Measurements from ENCODE around the gene ARVCF. TPM values are rescaled to one million over a fixed set of nuclear protein-coding genes. Genes with fewer than 3 reads are reported as not detected.

The ARVCF gene
- total and polyA plus RNA-seq, 9 of the 15 experiments (the other 6 are each of a cell fraction or from before 2014, with no cell fraction given): 0.03 to 97.4 (median 15.6) TPM

- TF ChIP-seq MLLT1 (IDR thresholded peaks at IDR 0.05) (no peak), ZC3H8 (IDR thresholded peaks at IDR 0.05) (no peak), THRAP3 (IDR thresholded peaks at IDR 0.05; ENCODE audit: borderline replicate concordance) (no peak), ZNF445 (CRISPR knock-in tag; IDR thresholded peaks at IDR 0.05; ENCODE audit: low read depth) (no peak), POLR2AphosphoS2 (IDR thresholded peaks at IDR 0.05; ENCODE audit: low read length) (peak; percentile 52; the same call in 1 of the 2 replicates), ZNF41 (CRISPR knock-in tag; conservative IDR thresholded peaks at IDR 0.05) (no peak), BRD9 (IDR thresholded peaks at IDR 0.05; ENCODE audit: low read depth, partially characterized antibody) (no peak), NR3C1 (CRISPR knock-in tag; IDR thresholded peaks at IDR 0.05) (no peak), CBX8 (IDR thresholded peaks at IDR 0.05; ENCODE audit: borderline replicate concordance, extremely low read depth, low read depth, low read length, poor library complexity, severe bottlenecking) (no peak), TRIM28 (IDR thresholded peaks at IDR 0.05) (no peak), HINFP (tag; conservative IDR thresholded peaks at IDR 0.05; ENCODE audit: low read depth) (no peak), ZFPM2 (CRISPR knock-in tag; IDR thresholded peaks at IDR 0.05) (no peak), NONO (IDR thresholded peaks at IDR 0.05; ENCODE audit: low read depth in 2 of 2, low read length in 1 of 2) (0 out of 4 replicates have a peak, but pooled peaks of 1 of the 2 experiments have one; percentile 29), ZBTB26 (CRISPR knock-in tag; IDR thresholded peaks at IDR 0.05) (no peak), ADNP (tag; IDR thresholded peaks at IDR 0.05) (no peak), E2F3 (CRISPR knock-in tag; IDR thresholded peaks at IDR 0.05) (0 out of 2 replicates have a peak, but pooled peaks have one; percentile 29), XRCC5 (IDR thresholded peaks at IDR 0.05; ENCODE audit: low read depth, low read length) (no peak), MECOM (CRISPR knock-in tag; IDR thresholded peaks at IDR 0.05) (no peak), CTCF (IDR thresholded peaks at IDR 0.05 in 2 of 3, conservative IDR thresholded peaks at IDR 0.05 in 1 of 3; ENCODE audit: insufficient read depth in 2 of 3, low read depth in 1 of 3, low read length in 3 of 3) (peak; percentile 20 to 44 (median 35); a peak in 3 of 6 replicates), STAT6 (CRISPR knock-in tag; IDR thresholded peaks at IDR 0.05) (0 out of 2 replicates have a peak, but pooled peaks have one; percentile 87)
These were observed 59.2 kb downstream of the ARVCF start (continued) for GRCh38 chr22:19957445-19957844.

Measured in K562 (cell line).